Measurements from ENCODE around the gene HID1.
"Not testable (repeated sequence)": the region's sequence is repeated elsewhere in the genome, so short reads cannot be mapped to it uniquely, and the experiment has no call there.

Gene HID1

DNA sequence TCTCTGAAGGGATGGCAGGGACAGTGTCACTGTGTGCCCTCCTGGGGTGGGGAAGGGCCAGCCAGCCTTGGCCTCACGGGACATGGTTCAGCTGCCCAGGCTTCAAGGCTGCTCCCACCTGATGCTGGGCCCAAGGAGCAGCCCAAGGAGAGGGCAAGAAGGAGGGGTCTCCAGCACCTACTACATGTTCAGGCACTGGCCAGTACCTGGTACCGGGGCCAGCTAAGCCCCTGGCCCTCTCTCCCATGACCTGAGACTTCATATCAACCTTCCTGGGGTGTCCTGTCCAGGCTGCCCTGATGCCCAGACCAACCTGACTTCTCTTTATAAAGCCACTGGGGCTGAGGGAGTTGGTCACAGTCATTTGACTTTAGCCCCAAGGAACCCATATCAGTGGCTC, 50.8 kb downstream of the HID1 start:
- no peak for DNase-seq

DNA sequence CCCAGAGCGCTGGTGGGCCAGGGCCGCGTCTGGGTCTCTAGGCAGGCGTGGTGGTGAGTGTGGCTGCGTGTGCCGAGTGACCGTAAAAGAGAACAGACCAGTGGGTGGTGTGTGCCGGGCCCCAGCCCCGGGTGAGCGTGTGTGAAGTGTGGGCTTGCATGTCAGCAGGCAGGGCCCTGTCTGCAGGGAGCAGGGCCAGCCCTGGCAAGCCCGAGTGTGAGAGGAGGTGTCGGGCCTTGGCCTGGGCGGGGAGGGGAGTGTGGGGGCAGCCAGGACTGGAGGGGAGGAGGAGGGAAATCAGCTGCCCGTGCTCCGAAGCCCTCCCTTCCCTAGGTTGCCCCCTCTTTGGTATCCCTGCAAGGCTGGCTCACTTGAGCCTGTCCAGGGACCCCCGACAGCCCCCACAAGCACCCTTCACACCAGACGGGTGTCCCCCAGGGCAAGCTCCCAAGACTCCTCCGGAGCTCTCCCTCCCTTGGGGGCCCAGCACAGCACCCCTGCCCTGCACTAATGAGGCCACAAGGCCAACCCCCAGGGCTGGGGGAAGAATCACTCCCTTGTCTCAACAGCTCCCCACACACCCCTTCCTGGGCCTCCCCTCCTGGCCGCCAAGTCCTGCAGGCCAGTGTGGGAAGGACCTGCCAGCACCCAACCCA, 51.4 kb downstream of the HID1 start:
- no peak for DNase-seq

DNA sequence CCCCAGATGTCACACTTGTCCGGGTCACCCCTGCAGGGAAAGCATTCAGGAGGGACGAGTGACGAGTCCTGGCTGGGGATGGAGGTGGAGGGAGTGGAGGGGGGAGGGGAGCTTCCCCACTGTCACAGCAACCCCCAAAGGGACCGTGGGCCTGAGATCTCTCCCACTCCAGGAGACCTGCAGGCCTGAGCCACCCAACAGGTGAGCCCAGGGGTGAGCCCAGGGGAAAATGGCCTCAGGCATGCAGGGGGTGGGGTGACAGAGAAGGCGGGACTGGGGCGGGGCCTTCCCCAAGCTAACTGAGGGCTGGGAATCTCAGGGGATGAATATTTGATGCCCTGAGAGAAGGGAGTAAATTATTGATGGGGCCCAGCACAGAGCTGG, 51.9 kb downstream of the HID1 start:
- DNase-seq, result no peak

GRCh38 chr17:74920306-74920620, 52.3 kb downstream of the HID1 start:
- DNase-seq, result no peak

DNA sequence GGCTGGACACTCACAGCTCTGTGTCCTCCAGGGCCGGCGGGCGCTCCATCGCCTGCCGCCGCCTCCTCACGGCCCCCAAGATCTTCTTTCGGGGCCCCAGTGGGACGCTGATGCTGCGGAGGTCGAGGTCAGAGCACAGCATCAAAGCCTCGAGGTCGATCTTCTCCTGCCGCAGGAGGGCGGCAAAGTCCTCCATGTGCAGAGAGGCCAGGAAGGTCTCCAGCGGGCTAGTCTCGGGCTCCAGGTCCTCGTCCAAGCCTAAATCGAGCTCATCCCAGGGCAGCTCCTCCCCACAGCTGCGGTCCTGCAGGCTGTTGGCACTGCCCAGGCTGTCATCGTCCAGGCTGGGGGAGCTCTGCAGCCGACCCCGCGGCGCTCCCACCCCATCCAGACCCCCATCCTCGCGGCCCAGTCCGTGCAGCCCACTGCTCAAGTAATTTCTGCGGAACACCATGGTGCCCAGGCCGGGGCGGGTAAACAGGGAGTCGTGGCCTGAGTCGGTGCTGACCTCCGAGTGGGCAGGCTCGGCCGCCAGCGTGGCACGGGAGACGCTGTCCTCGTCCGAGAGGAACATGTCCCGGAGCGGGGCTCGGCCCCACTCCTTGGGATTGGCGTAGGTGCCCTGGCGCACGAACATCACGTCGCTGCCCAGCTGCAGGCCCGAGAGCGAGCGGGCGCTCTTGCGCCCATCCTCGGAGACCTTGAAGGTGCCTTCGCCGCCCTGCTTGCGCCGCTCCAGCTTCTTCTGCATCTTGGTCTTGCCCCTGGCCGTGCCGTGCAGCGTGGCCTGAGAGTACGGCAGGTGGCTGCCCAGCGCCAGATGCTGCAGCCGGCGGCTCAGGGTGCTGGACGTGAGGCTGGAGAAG, 52.9 kb downstream of the HID1 start:
- DNase-seq, result peak; percentile 17

DNA sequence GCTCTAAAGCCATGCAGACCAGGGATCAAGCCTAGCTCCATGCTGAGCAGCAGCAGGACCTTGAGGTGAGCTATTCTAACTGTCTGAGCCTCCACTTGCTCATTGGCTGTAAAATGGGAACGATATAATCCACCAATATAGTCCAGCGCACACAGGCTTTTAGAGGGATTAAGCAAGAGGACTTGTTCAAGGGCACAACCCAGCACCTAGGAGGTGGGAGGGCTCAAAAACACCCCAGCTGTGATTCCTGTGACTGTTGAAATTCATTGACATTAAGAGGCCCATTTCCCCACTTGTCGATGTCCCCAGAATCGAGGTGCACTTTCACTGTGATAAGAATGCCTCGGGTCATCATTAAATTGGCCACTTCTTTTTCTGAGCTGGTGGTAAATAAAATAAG, 53.7 kb downstream of the HID1 start:
- no peak for DNase-seq

DNA sequence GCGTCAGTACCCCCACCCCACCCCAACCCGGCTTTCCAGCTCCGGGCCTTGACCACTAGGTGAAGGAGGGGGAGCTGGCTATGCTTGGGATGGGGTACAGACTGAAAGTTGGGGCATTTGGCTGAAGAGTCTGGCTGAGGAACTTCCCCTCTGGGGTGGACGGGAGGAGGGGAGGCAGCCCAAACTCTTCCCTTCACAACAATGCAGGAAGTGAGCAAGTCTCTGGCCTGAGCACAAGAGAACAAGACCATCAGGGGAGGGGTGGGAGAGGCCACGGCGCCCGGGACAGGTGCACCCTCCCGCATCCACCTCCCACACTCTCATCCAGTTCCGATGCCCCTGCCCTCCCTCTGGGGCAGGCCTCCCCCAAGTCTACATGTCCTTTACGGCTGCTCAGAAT, 55.1 kb downstream of the HID1 start:
- DNase-seq, result no peak

GRCh38 chr17:74916851-74917199, 55.7 kb downstream of the HID1 start:
- DNase-seq, result no peak

DNA sequence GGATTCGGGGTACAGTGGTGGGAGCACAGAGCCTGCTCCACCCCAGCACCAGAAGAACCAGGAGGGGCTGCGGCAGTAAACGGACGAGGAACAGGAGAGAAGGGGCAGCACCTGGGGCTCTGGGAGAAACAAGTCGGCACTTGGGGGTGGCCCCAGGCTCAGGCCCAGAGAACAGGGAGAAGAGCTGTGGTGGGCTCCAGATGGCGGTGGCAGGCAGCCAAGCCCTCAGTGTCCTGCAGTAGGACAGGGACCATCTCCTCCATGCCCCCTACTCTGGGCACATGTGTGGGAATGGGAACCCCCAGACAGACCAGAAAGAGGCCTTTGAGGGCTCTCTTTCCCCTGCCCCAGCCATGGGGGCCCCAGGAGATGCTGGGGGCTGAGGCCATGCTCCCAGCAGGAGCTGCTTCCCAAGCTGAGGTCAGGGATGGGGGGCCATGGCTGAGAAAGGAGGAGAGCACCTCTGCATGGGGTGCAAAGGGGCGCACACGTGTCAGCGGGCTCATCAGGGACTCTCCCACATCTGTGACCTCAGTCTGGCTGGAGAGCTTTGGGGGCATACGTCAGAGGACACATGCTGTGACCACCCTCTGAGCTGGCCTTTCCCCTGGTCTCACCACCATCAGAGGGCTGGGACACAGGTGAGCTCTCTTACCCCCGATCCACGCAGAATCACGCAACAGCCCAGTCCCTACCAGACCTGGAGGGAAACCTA, 56.3 kb downstream of the HID1 start:
- DNase-seq, result no peak

- not testable (repeated sequence) for DNase-seq
Measured at GRCh38 chr17:74911423-74911822, 61.1 kb downstream of the HID1 start.

GRCh38 chr17:74909097-74909496, 63.5 kb downstream of the HID1 start:
- not testable (repeated sequence) for DNase-seq

DNA sequence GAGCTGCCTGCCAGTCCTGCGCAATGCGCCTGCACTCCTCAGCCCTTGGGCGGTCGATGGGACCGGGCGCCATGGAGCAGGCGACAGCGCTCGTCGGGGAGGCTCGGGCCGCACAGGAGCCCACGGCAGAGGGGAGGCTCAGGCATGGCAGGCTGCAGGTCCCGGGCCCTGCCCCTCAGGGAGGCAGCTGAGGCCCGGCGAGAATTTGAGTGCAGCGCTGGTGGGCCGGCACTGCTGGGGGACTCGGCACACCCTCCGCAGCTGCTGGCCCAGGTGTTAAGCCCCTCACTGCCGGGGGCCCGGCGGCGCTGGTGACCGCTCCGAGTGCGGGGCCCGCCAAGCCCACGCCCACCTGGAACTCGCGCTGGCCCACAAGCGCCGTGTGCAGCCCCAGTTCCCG, 65.5 kb downstream of the HID1 start:
- no peak for DNase-seq

DNA sequence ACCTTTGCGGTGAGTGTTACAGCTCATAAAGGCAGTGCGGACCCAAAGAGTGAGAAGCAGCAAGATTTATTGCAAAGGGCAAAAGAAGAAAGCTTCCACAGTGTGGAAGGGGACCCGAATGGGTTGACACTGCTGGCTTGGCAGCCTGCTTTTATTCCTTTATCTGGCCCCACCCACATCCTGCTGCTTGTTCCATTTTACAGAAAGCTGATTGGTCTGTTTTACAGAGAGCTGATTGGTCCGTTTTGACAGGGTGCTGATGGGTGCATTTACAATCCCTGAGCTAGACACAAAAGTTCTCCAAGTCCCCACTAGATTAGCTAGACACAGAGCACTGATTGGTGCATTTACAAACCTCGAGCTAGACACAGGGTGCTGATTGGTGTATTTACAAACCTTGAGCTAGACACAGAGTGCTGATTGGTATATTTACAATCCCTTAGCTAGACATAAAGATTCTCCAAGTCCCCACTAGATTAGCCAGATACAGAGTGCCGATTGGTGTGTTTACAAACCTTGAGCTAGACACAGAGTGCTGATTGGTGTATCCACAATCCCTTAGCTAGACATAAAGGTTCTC, 66.3 kb downstream of the HID1 start:
- DNase-seq, result not testable (repeated sequence)

DNA sequence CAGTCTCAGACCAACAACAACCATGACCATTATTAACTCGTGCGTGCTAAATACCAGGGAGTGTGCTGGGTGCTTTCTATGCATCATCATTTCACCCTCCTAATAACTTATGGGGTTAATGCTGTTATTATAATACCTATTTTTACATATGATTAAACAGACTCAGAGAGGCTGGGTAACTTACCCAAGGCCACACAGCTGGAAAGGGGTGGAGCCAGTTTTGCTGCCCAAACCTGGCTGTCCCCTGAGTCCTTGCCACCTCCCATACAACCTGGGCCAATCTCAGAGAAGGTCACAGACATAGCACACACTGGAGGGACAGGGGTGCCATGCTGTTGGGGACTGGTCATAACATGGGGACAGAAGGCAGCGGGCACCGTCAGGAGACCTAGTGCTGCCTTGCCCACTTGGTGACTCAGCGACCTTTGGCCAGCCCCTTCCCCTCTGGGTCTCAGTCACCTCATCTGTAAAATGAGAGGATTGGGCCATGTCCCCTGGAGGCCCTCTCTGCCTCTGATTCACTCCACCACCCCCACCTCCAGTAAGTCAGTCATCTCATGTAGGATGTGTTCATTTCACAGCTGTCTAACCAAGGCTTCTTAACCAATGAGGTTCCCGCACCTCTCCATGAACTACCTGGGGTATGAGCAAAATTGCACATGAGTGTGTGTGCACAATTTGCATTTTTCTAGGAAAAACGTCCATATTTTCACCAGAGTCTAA, 67.7 kb downstream of the HID1 start:
- no peak for DNase-seq

- no peak for DNase-seq
Measured at GRCh38 chr17:74903671-74904070, 68.9 kb downstream of the HID1 start.

GRCh38 chr17:74903034-74903433, 69.5 kb downstream of the HID1 start:
- DNase-seq, result no peak

DNA sequence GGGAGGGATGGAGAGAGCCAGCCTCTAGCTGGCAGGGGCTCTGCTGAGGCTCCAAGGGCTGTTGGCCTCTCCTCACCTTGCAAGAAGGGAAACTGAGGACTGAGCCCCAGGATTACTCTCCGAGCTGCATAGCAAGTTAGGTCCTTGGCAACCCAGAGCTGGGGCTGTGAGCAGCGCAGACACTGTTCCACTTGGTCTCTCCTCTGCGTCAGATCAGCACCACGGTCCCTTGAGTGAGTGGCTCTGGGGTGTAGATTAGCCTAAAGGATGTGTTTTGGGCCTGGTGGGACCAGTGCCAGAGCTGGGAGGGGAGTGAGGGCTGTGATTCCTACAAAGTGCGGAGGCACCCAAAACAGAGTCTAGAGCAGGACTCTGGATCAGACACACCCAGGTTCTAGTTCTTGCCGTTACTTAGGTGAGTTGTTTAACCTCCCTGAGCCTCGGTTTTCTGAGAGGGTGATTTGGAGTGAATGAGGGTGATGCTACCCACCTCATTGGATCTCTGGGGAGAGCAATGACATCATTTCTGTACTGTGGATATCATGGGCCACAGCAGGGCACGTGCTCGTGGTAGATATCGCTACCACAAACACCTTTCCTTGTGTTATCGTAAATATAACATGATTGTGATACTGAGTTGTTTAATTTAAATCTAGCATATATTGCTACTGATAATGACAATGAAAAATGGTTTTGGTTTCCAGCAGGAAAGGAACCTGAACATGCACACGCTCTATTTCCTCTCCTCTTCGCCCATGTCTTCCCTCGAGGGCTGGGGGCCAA, 71.0 kb downstream of the HID1 start:
- no peak for DNase-seq

Measured in fibroblast of skin of back (primary cell).